ENCODE results near the gene KRTAP10-12. TPM values are rescaled to one million over a fixed set of nuclear protein-coding genes. Genes with fewer than 3 reads are reported as not detected.

KRTAP10-12 gene
- polyA plus RNA-seq, 3 donors = not detected

GRCh38 chr21:44739316-44739715 lies 42.3 kb downstream of the KRTAP10-12 start:
- H3K4me3 ChIP-seq (replicated peaks in 1 of 3; ENCODE audit: low read depth in 2 of 3, low read length in 3 of 3) = no peak overlapping the region
- Mint-ChIP-seq H3K27ac (no peak overlapping the region), H3K36me3 (no peaks in the 10 kb centered on the region), H3K27me3 (ENCODE audit: low read depth in 3 of 3) (peaks cover 2 to 4% (median 4%) of the 10 kb centered on the region in 3 donors), H3K4me1 (no peaks in the 10 kb centered on the region), H3K9me3 (peaks cover 35 to 67% (median 54%) of the 10 kb centered on the region in 7 donors), H3K4me3 (no peak overlapping the region)
- no peak overlapping the region for H3K27ac ChIP-seq (ENCODE audit: low read depth in 1 of 2, low read length in 2 of 2)
- no peaks in the 10 kb centered on the region for H3K27me3 ChIP-seq (ENCODE audit: control insufficient read depth in 2 of 2, insufficient read depth in 2 of 2, low read length in 2 of 2)
- H3K9me3 ChIP-seq (replicated peaks in 1 of 2; ENCODE audit: control insufficient read depth in 1 of 2, insufficient read depth in 1 of 2, low read length in 2 of 2) = peaks cover 41 to 54% of the 10 kb centered on the region in 2 donors
- H3K36me3 ChIP-seq (replicated peaks in 1 of 2; ENCODE audit: control insufficient read depth in 1 of 2, insufficient read depth in 2 of 2, low read length in 2 of 2) = no peaks in the 10 kb centered on the region
- H3K4me2 ChIP-seq (replicated peaks; ENCODE audit: extremely low read depth, low read length, poor library complexity, severe bottlenecking) = no peak overlapping the region
- TF ChIP-seq CTCF (IDR thresholded peaks at IDR 0.05) = no peak
- no peaks in the 10 kb centered on the region for H3K79me2 ChIP-seq (ENCODE audit: insufficient read depth, low read length)
- intact Hi-C loops (cut with micrococcal nuclease) = no loop called here
- H2AFZ ChIP-seq (ENCODE audit: insufficient read depth, low read depth, low read length, poor library complexity, severe bottlenecking) = no peak overlapping the region
- no peak overlapping the region for H3K9ac ChIP-seq (ENCODE audit: insufficient read depth, low read length, poor library complexity, severe bottlenecking)
- no CpG with 5 or more reads among the region's 1 CpG for WGBS (ENCODE audit: insufficient coverage)
- DNase-seq = no peak
- H4K20me1 ChIP-seq (ENCODE audit: insufficient read depth, low read length) = no peaks in the 10 kb centered on the region
- no peaks in the 10 kb centered on the region for H3K4me1 ChIP-seq (ENCODE audit: control insufficient read depth in 1 of 2, insufficient read depth in 2 of 2, low read length in 2 of 2)

GRCh38 chr21:44740742-44741141 lies 43.8 kb downstream of the KRTAP10-12 start:
- Histone ChIP-seq H3K27ac (ENCODE audit: low read depth in 1 of 2, low read length in 2 of 2) (no peak overlapping the region), H3K9ac (ENCODE audit: insufficient read depth, low read length, poor library complexity, severe bottlenecking) (no peak overlapping the region), H3K27me3 (ENCODE audit: control insufficient read depth in 2 of 2, insufficient read depth in 2 of 2, low read length in 2 of 2) (no peaks in the 10 kb centered on the region), H3K36me3 (replicated peaks in 1 of 2; ENCODE audit: control insufficient read depth in 1 of 2, insufficient read depth in 2 of 2, low read length in 2 of 2) (no peaks in the 10 kb centered on the region), H3K4me1 (ENCODE audit: control insufficient read depth in 1 of 2, insufficient read depth in 2 of 2, low read length in 2 of 2) (no peaks in the 10 kb centered on the region), H2AFZ (ENCODE audit: insufficient read depth, low read depth, low read length, poor library complexity, severe bottlenecking) (no peak overlapping the region), H3K4me2 (replicated peaks; ENCODE audit: extremely low read depth, low read length, poor library complexity, severe bottlenecking) (no peak overlapping the region), H3K9me3 (replicated peaks in 1 of 2; ENCODE audit: control insufficient read depth in 1 of 2, insufficient read depth in 1 of 2, low read length in 2 of 2) (peaks cover 32 to 41% of the 10 kb centered on the region in 2 donors), H3K79me2 (ENCODE audit: insufficient read depth, low read length) (no peaks in the 10 kb centered on the region), H3K4me3 (replicated peaks in 1 of 3; ENCODE audit: low read depth in 2 of 3, low read length in 3 of 3) (no peak overlapping the region), H4K20me1 (ENCODE audit: insufficient read depth, low read length) (no peaks in the 10 kb centered on the region)
- Mint-ChIP-seq H3K27ac (no peak overlapping the region), H3K4me1 (no peaks in the 10 kb centered on the region), H3K27me3 (ENCODE audit: low read depth in 3 of 3) (peaks cover 3 to 4% (median 4%) of the 10 kb centered on the region in 3 donors), H3K36me3 (no peaks in the 10 kb centered on the region), H3K9me3 (peaks cover 29 to 61% (median 50%) of the 10 kb centered on the region in 7 donors), H3K4me3 (no peak overlapping the region)
- WGBS (ENCODE audit: insufficient coverage) = 82% methylated on average over 7 of the region's 7 CpGs
- intact Hi-C loops (cut with micrococcal nuclease) = no loop called here
- TF ChIP-seq CTCF (IDR thresholded peaks at IDR 0.05) = no peak
- DNase-seq = no peak

Data from CD14-positive monocyte (primary cell).